Stimulated activated CD4-positive, alpha-beta T cell treated with anti-CD3 and anti-CD28 coated beads, Interleukin-4, amount 100 ng/mL, for 24 hours (primary cell): ENCODE data around the gene FLNC.

Experiments
- DNase-seq: peaks from one replicate; pipeline ENCODE4 v3.0.0-alpha.2; 2020

Gene FLNC

DNA sequence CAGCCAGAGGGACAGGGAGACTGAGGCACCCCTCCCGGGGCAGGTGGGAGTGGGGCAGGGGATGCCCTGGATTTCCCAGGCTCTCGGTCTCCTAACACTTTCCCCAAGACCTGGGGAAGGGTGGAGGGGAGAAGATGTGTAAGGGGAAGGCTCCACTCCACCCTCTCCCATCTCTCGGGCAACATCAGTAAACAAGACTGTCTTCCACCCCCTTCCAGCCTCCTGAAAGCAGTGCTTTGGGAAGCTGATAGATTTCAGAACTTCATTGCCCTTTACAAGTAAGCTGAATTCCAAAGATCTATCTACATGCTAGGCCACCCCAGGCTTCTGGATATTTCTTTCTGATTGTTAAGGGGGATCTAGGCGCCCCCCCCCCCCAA lies 3.7 kb downstream of the FLNC start:
- no peak for DNase-seq

DNA sequence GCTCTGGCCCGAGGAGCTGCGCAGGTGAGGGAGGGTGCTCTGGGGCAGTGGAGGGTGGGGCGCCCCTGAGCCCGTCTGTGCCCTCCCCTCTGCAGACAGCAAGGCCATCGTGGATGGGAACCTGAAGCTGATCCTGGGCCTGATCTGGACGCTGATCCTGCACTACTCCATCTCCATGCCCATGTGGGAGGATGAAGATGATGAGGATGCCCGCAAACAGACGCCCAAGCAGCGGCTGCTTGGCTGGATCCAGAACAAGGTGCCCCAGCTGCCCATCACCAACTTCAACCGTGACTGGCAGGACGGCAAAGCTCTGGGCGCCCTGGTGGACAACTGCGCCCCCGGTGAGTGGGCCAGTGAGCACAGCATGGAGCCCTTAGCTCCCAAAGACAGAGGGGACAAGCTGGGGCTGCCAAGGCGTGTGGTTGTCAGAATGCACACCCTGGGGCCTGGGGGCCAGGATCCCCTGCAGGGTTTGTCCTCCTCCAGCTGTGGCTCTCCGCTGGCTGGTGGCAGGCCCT lies 5.1 kb downstream of the FLNC start:
- DNase-seq: no peak

DNA sequence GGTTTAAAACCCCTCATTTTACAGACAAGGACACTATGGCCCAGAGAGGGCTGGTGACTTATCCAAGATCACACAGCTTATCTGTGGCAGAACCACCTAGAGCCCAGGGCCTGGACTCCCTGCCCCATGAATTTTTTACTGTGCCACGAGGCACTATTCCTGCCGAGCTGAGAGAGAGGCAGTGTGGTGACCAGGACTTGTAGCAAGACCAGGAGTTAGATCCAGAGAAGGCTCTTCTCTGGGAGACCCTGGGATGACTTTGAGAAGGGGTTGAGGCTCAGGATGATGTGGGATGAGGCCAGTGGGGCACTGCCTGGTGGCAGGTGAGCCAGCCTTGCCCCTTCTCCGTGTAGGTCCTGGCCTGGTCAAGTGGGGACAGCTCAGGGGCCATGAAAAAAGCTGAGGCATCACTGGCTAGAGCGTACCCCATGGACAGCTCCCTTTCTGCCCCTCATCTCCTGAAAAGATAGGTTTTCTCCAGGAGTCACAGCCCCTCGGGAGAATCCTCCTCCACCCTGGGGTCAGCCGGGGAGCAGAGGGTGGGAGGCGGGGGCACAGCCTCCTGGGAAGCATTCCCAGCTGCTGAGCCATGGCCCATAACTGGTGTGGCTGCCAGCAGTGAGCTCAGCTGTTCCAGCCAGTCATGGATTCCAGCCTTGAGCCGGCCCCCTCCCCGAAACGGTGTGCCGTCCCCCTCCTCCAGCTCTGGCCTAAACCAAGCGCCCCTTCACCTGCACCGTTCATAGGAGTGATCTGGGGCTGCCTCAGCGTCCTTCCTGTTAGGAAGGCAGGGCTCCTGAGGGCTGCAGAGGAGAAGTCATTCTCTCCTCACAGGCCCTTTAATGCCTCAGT lies 5.8 kb downstream of the FLNC start:
- DNase-seq: no peak

DNA sequence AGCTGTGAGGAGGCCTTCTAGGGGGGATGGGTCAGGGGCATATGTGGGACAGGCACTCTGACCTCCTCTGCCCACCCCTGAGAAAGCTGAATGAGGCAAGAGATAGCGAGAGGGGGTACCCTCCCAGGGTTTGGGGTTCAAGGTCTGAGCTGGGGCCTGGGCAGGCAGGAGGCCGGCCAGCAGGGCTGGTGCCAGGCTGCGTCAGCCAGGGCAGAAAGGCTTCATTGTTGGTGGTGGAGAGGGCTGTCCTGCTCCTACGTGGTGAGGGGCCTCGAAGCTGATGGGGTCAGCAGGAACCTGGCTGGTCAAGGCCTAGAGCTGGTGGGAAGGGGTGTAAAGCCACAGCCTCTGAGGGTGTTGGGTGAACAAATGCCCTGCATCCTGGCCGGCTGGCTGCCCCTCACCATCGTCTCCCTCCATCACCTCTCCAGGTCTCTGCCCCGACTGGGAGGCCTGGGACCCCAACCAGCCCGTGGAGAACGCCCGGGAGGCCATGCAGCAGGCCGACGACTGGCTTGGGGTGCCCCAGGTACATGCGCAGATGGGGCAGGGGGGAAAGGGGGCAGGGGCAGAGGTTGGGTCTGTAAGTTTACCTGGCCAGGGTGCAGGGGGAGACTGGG lies 6.6 kb downstream of the FLNC start:
- DNase-seq: no peak

DNA sequence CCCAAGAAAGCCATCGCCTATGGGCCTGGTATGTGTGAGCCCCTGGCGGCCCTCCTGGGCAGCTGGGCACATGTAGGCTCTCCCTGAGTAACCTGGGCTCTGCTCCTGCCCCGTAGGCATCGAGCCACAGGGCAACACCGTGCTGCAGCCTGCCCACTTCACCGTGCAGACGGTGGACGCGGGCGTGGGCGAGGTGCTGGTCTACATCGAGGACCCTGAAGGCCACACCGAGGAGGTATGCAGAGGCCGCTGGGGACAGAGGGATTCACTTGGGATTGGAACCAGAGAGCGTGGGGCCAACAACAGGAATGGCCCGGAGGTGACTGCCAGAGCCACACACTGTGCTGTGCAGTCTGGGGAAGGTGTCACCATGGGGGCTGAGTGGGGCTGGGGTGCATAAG lies 7.3 kb downstream of the FLNC start:
- DNase-seq: no peak

DNA sequence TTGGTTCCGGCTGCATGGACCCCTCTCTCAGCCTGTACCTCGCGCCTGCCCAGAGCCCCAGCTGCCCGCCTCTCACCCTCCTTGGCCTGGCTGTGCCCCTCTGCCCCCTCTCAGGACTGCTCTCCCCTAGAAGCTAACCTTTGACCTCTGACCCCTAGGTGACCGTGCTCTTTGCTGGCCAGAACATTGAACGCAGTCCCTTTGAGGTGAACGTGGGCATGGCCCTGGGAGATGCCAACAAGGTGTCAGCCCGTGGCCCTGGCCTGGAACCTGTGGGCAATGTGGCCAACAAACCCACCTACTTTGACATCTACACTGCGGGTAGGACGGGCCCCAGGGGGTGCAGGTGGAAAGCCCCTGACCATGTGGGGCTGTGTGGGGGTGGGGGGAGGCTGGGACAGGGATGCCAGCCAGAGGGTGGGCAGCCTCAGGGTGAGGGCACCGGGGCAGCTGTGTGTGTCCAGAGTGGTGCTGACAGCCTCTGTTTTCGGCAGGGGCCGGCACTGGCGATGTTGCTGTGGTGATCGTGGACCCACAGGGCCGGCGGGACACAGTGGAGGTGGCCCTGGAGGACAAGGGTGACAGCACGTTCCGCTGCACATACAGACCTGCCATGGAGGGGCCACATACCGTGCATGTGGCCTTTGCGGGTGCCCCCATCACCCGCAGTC lies 8.0 kb downstream of the FLNC start:
- DNase-seq: no peak

DNA sequence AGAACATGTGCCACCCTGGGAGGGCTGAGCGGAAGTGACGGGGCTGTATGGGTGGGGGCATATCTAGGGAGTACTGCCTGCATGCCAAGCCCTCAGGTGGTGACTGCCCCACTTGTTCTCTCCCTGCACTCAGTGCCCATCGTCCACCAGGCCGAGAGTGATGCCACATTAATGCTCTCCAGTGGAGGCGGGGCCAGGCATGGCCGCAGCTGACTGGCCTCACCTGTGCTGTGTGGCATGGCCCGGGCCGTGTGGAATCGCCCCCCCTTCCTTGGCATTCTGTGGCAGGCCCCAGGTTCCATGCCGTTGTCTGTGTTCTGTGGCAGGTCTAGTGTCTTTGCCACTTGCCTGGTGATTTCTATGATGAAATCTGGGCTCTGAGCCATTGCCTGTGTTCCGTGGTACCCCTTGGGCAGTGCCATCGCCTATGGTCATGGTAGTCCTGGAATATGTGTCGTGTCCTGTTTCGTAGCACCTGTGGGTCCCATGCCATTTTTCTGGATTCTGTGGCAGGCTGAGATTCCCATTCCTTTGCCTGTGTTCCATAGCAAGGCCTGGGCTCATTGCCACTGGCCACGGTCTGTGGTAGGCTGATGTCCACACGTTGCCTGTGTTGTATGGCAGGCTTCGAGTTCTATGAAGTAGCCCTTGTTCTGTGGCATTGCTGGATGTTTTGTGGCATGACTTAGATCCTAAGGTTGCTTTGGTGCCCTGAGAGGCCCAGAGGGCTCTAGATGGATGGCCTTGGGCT lies 8.9 kb downstream of the FLNC start:
- no peak for DNase-seq

DNA sequence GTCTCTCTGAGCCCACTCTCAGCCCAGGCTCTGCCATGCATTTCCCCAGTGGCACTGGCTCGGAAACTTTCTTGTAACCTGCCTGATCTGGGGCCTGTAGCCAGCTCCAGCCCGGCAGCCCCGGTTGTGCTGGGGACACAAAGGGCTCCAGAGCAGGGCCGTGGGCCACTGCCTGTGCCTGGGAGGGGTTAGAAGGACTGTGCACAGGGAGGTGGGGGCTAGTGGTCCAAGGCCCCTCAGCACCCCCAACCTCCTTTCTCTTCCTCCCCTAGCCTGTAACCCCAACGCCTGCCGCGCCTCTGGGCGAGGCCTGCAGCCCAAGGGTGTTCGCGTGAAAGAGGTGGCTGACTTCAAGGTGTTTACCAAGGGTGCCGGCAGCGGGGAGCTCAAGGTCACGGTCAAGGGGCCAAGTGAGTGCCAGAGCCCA lies 9.6 kb downstream of the FLNC start:
- no peak for DNase-seq

DNA sequence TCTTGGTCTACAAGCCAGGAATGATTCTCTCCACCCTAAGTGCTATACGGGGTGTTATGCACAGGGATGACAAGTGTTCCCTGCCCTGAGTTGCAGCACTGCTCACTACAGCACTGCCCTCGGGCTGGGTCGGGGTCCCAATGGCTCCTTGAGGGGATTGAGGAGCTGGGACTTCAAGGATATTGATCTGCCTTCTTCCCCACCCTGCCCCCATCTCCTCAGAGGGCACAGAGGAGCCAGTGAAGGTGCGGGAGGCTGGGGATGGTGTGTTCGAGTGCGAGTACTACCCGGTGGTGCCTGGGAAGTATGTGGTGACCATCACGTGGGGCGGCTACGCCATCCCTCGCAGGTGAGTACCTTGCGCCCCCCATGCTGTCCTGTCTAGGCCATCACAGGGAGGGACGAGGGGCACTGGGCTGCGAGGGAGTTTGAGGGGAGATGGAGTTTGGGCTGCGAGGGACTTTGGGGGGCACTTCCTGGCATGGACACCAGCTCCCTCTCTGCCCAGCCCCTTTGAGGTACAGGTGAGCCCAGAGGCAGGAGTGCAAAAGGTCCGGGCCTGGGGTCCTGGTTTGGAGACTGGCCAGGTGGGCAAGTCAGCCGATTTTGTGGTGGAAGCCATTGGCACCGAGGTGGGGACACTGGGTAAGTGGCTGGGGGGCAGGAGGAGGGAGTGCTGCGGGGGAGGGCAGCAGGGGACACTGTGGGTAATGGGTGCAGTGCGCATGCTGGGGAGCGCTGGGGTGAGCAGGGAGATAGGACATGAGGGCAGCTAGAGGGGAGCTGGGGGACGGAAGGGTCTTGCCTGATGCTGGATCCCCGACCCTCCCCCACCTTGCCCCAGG lies 10.3 kb downstream of the FLNC start:
- DNase-seq: no peak

DNA sequence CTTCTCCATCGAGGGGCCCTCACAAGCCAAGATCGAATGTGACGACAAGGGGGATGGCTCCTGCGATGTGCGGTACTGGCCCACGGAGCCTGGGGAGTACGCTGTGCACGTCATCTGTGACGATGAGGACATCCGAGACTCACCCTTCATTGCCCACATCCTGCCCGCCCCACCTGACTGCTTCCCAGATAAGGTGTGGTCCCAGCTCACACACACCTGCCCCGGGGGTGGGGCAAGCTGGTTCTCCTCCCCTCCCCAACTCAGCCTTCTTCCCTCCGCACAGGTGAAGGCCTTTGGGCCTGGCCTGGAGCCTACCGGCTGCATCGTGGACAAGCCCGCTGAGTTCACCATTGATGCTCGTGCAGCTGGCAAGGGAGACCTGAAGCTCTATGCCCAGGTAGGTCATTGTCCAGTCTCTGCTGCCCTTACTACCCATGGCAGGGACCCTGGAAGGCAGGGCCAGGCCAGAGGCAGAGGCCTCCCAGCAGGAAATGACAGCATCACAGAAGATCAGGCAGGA lies 11.0 kb downstream of the FLNC start:
- no peak for DNase-seq

DNA sequence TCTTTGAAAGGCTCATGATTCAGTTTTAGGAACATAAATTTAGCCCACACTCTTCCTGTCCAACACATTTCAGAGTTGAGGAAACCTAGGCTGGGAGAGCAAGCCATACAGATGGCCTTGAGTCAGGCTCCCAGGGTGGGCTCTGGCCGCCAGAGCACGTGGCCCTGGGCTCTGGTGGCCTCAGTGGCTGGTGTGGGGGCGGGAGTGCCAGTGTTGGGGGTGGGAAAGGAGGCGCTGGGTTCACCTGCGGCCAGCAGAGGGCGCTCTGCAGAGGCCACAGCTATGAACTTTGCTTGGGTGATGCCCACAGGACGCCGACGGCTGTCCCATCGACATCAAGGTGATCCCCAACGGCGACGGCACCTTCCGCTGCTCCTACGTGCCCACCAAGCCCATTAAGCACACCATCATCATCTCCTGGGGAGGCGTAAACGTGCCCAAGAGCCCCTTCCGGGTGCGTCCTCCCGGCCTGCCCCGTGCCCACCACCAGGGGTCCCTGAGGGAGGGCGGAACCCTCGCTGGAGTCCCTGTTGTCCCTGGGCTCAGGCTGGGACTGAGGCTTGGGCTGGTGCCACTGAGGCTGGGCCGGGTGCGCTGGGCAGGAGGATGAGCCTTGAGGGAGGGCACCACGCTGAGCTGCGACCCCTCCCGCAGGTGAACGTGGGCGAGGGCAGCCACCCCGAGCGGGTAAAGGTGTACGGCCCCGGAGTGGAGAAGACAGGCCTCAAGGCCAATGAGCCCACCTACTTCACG lies 11.9 kb downstream of the FLNC start:
- peak; percentile 61 for DNase-seq

DNA sequence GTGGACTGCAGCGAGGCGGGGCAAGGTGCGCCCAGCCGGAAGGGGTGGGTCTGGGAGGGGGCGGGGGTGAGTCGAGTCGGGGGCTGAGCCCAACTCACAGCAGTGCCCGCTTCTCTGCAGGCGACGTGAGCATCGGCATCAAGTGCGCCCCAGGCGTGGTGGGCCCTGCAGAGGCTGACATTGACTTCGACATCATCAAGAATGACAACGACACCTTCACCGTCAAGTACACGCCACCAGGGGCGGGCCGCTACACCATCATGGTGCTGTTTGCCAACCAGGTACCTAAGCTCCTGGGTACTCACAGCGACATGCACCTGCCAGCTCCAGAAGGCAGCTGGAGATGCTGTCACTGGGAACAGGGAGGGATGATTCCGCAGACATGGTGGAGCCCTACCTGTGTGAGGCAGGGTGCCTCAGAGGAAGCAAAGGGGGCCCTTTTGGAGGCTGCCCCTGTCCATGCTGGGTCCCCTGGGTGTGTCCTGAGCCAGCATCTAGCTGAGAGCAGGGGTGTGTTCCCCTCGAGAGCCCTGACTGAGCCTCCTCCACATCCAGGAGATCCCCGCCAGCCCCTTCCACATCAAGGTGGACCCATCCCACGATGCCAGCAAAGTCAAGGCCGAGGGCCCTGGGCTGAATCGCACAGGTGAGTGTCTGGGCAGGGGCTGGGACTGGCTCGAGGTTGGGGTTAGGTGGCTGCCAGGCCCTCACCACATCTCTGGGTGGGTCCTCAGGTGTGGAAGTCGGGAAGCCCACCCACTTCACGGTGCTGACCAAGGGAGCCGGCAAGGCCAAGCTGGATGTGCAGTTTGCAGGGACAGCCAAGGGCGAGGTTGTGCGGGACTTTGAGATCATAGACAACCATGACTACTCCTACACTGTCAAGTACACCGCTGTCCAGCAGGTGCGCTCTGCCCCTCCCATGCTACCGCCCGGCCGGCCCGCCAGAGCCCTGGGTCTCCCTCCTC lies 12.8 kb downstream of the FLNC start:
- DNase-seq: no peak

DNA sequence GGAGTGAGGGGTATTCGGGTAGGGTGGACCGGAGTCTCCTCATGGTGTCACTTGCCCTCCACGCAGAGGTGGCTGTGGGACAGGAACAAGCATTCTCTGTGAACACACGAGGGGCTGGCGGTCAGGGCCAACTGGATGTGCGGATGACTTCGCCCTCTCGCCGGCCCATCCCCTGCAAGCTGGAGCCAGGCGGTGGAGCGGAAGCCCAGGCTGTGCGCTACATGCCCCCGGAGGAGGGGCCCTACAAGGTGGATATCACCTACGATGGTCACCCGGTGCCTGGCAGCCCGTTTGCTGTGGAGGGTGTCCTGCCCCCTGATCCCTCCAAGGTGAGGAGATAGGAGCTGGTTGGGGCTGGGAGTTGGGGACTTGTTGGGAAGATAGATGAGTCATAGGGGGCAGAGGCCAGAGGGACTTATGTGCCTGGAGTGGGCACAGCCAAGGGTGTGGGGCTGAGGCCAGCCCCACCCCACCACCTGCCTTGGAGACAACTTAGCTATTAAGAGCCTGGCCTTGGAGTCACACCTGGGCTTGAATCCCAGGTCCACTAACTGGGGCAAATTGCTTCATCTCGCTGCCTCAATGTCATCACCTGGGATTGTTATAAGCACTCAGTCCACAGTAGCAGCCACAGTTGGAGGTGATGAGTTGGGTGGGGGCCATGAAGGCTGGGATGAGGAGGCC lies 13.9 kb downstream of the FLNC start:
- DNase-seq: no peak

DNA sequence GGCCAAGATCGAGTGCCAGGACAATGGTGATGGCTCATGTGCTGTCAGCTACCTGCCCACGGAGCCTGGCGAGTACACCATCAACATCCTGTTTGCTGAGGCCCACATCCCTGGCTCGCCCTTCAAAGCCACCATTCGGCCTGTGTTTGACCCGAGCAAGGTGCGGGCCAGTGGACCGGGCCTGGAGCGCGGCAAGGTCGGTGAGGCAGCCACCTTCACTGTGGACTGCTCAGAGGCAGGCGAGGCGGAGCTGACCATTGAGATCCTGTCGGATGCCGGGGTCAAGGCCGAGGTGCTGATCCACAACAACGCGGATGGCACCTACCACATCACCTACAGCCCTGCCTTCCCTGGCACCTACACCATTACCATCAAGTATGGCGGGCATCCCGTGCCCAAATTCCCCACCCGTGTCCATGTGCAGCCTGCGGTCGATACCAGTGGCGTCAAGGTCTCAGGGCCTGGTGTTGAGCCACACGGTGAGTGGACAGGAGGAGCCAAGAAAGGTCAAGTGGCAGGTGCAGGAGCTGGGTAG lies 14.6 kb downstream of the FLNC start:
- no peak for DNase-seq

DNA sequence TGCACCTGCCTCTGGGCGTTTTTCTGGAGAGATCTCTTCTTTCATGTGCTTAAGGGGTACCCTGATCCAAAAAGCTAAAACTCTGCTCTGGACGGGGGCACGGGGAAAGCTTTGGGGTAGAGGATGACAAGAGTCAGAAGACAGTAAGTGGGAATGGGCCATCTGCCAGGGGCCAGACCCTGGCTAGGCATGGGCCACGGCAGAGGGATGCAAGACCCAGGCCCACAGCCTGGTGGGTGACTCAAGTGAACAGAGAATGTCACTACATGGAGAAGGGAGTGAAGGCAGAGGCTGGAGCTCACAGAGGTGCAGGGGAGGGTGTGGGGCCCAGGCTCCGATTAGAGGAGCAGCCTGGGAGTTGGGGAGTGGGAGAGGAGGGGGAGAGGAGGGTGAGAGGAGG lies 15.3 kb downstream of the FLNC start:
- DNase-seq: no peak

DNA sequence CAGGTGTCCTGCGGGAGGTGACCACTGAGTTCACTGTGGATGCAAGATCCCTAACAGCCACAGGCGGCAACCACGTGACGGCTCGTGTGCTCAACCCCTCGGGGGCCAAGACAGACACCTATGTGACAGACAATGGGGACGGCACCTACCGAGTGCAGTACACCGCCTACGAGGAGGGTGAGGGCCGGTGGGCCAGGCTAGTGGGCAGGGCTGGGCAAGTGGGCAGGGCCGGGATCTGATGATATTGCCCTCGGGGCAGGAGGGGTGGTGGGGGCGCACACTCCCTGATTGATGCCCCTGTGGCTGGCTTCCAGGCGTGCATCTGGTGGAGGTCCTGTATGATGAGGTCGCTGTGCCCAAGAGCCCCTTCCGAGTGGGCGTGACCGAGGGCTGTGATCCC lies 15.8 kb downstream of the FLNC start:
- no peak for DNase-seq

DNA sequence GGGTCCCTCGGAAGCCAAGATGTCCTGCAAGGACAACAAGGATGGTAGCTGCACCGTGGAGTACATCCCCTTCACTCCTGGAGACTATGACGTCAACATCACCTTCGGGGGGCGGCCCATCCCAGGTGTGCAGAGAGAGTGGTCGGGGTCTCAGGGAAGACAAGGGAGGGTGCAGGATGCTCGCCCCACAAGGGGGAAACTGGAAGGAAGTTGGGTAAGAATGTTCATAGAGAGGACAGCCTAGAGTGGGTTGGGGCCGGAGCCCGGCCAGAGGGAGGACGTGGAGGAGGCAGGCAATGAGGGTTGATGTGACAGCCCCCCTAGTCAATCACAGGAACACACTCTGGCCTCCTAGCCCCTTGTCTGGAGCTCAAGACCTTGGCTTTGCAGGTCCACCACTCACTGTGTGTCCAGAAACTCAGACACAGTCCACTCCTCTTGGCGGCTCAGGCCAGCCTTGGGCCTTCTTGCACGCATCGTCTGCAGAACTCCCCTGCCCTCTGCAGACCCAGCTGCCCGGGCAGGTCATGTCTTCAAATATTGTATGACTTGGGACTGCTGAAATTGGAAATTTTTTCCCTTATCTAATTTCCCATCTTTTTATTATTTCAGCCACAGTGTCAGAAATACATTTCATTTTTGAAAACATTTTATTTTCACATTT lies 16.7 kb downstream of the FLNC start:
- DNase-seq: no peak

DNA sequence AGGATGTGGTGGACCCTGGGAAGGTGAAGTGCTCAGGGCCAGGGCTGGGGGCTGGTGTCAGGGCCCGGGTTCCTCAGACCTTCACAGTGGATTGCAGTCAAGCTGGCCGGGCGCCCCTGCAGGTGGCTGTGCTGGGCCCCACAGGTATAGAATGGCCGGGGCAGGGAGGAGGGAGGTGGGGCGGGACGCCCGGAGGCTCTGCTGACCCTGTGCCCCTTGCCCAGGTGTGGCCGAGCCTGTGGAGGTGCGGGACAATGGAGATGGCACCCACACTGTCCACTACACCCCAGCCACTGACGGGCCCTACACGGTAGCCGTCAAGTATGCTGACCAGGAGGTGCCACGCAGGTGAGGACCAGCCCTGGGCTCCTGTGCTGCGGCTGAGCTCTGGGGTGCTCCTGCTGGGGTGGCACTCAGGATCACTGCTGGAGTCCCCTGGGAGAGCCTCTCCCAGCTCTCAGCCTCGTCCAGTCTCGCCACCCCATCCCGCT lies 17.6 kb downstream of the FLNC start:
- no peak for DNase-seq
